Kidney (tissue), 14 donors: ENCODE results near the gene PWWP2A. TPM values are rescaled to one million over a fixed set of nuclear protein-coding genes. Genes with fewer than 3 reads are reported as not detected.
A peak's percentile ranks its signal among the peaks of the same experiment; 100 is the strongest.

ENCODE experiments used
- DNase-seq, 5 donors: peaks; one replicate each; pipeline ENCODE4 v3.0.0-alpha.2; 2013 to 2020
- FAIRE-seq: peaks from 2 replicates; lab custom pipeline; 2012; peaks lifted over from hg19 to GRCh38; lab: Jason Lieb, UNC
- H3K27ac ChIP-seq, 2 donors: one replicate each; pipeline ENCODE4 v1.7.0; 2013; ENCODE audit warnings: low read depth in 2 of 2, low read length in 2 of 2, inconsistent platforms in 1 of 2
- H3K27me3 ChIP-seq: one replicate; pipeline ENCODE4 v1.7.1; 2013; ENCODE audit warnings: low read length, inconsistent platforms; ENCODE audit not compliant: control insufficient read depth, insufficient read depth
- H3K36me3 ChIP-seq, 3 donors: one replicate each; pipeline versions ENCODE4 v1.7.0 to v1.7.1; 2013; ENCODE audit warnings: low read length in 3 of 3, control low read depth in 1 of 3, inconsistent platforms in 1 of 3; ENCODE audit not compliant: insufficient read depth in 3 of 3, control insufficient read depth in 2 of 3
- H3K4me1 ChIP-seq, 3 donors: one replicate each; pipeline versions ENCODE4 v1.7.0 to v1.7.1; 2013; ENCODE audit warnings: low read length in 3 of 3, inconsistent platforms in 1 of 3, low read depth in 1 of 3; ENCODE audit not compliant: control insufficient read depth in 2 of 3, insufficient read depth in 2 of 3
- H3K4me3 ChIP-seq, 3 donors: one replicate each; pipeline versions ENCODE4 v1.7.0 to v1.8.1; 2013; ENCODE audit warnings: low read length in 3 of 3, control low read depth in 1 of 3, inconsistent platforms in 1 of 3
- H3K9ac ChIP-seq, 3 donors: one replicate each; pipeline versions ENCODE4 v1.7.0 to v1.7.1; 2013; ENCODE audit warnings: low read length in 3 of 3, control low read depth in 1 of 3, inconsistent platforms in 1 of 3
- H3K9me3 ChIP-seq, 3 donors: one replicate each; pipeline versions ENCODE4 v1.7.0 to v1.7.1; 2013; ENCODE audit warnings: low read length in 3 of 3, control low read depth in 1 of 3, inconsistent platforms in 1 of 3; ENCODE audit not compliant: control insufficient read depth in 2 of 3, insufficient read depth in 1 of 3
- intact Hi-C: fragments of 100-400 bp; cut with DNase I; formaldehyde crosslinking; loops from one replicate; pipeline ENCODE4 v1.11.1; 2022
- polyA plus RNA-seq: library from polyadenylated mRNA; stranded (reverse); fragments of 350-450 nt; fragmentation: Illumina TruSeq; extraction: RNeasy Lipid Tissue Mini Kit (QIAGEN cat#74804); gene quantifications from one replicate; pipeline ENCODE4 v1.2.3, GENCODE V29; 2014; ENCODE audit warnings: low read depth, low replicate concordance; ENCODE audit not compliant: insufficient read depth
- total RNA-seq: library from RNA; stranded (reverse); fragmentation: NEBNext Ultra II Directional; extraction: Animal tissue kit (Norgen Biotek cat#: 25700); gene quantifications from one replicate; pipeline ENCODE4 v1.2.1, GENCODE V29; 2021
- TF ChIP-seq, protein P1 (sequence below): IDR thresholded peaks from 3 replicates; pipeline ENCODE4 v1.5.1; 2012; ENCODE audit warnings: mild to moderate bottlenecking, moderate library complexity, borderline replicate concordance; ENCODE audit not compliant: insufficient read depth; ENCODE audit errors: extremely low read depth
- donor health status: control.
- donor health status: control.
- donor health status: control.
- donor health status: control.
- donor health status: control.
- donor health status: DM: yes; HTN: yes; CAD: no.
- donor health status: Normal renal cell carcinoma (clear cell type).

PWWP2A gene
- total and polyA plus RNA-seq, 2 donors from 2014 or later = 6.3 to 21.6 TPM

DNA sequence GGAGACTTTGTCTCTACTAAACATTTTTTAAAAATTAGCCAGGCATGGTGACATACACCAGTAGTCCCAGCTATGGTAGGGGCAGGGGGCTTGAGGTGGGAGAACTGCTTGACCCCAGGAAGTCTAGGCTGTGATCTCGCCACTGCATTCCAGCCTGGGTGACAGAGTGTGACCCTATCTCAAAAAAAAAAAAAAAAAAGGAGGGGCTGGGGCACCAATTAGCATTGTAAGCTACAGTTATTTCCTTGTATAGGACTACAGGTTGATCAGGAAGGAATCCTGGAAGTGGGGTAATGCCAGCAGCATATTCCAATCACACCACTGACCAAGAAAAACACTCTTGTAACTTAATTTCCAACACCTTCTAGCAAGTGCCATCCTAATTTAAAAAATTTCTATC lies 32.1 kb downstream of the PWWP2A start:
- peaks cover 0 to 8% (median 7%) of the 10 kb centered on the region in 3 donors for H3K4me1 ChIP-seq
- no peaks in the 10 kb centered on the region for H3K9me3 ChIP-seq
- H3K27me3 ChIP-seq = no peaks in the 10 kb centered on the region
- FAIRE-seq (no peak), DNase-seq (peak in 1 of 5 donors; percentile 23)
- H3K4me3 ChIP-seq = no peak overlapping the region
- no peak overlapping the region for H3K9ac ChIP-seq
- TF ChIP-seq, protein P1, sequence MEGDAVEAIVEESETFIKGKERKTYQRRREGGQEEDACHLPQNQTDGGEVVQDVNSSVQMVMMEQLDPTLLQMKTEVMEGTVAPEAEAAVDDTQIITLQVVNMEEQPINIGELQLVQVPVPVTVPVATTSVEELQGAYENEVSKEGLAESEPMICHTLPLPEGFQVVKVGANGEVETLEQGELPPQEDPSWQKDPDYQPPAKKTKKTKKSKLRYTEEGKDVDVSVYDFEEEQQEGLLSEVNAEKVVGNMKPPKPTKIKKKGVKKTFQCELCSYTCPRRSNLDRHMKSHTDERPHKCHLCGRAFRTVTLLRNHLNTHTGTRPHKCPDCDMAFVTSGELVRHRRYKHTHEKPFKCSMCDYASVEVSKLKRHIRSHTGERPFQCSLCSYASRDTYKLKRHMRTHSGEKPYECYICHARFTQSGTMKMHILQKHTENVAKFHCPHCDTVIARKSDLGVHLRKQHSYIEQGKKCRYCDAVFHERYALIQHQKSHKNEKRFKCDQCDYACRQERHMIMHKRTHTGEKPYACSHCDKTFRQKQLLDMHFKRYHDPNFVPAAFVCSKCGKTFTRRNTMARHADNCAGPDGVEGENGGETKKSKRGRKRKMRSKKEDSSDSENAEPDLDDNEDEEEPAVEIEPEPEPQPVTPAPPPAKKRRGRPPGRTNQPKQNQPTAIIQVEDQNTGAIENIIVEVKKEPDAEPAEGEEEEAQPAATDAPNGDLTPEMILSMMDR = no peak
- peaks cover 0 to 3% (median 0%) of the 10 kb centered on the region in 3 donors for H3K36me3 ChIP-seq
- no peak overlapping the region for H3K27ac ChIP-seq
- intact Hi-C loops = no loop called here

DNA sequence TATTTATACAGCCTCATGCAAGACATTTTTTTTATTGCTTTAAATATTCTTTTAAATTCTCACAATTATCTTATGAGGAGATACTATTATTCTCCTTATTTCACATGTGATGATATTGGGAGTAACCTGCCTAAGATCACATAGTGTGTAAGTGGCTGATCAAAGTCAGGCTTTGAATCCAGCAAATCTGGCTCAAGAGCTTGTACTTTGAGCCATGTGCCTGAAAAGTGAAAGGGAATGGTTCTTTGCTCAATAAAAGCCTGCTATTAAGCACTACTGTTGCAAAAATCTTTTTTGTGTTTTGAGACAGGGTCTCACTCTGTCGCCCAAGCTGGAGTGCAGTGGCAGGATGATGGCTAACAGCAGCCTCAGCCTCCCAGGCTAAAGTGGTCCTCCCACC lies 35.1 kb downstream of the PWWP2A start:
- H3K36me3 ChIP-seq = no peaks in the 10 kb centered on the region
- H3K4me3 ChIP-seq = no peak overlapping the region
- TF ChIP-seq, protein P1 = no peak
- intact Hi-C loops = no loop called here
- DNase-seq = no peak
- no peaks in the 10 kb centered on the region for H3K27me3 ChIP-seq
- no peak overlapping the region for H3K9ac ChIP-seq
- peaks cover 0 to 9% (median 8%) of the 10 kb centered on the region in 3 donors for H3K4me1 ChIP-seq
- H3K9me3 ChIP-seq = no peaks in the 10 kb centered on the region
- no peak for FAIRE-seq
- H3K27ac ChIP-seq = no peak overlapping the region

DNA sequence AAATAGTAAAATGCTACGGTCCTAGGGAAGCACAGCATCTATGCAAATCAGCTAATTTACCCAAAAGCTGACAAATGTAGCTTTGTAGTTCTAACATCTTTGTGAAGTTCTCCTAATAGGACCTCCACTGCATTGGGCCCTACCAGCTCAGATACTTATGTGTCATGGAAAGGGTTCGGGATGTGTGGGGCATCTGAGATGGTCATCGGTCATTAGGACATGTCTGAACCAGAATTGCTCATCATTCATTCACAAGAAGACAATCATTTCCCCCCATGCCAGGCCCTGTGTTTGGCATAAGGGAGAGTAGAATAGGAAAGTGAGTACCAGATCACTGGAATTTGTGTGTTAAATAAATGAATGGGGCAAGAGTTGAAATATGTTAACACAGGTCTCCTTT lies 35.7 kb downstream of the PWWP2A start:
- peaks cover 0 to 1% (median 0%) of the 10 kb centered on the region in 3 donors for H3K36me3 ChIP-seq

More for the DNA sequence above, 35.7 kb downstream of the PWWP2A start:
- no peak for FAIRE-seq
- intact Hi-C loops = no loop called here
- TF ChIP-seq, protein P1 = no peak
- DNase-seq = no peak
- no peak overlapping the region for H3K27ac ChIP-seq
- H3K9me3 ChIP-seq = no peaks in the 10 kb centered on the region
- no peaks in the 10 kb centered on the region for H3K27me3 ChIP-seq
- no peak overlapping the region for H3K9ac ChIP-seq
- H3K4me3 ChIP-seq = no peak overlapping the region
- peaks cover 0 to 9% (median 8%) of the 10 kb centered on the region in 3 donors for H3K4me1 ChIP-seq
